ENCODE results near the gene LAMA4.
A peak's percentile ranks its signal among the peaks of the same experiment; 100 is the strongest.

LAMA4 gene

GRCh38 chr6:112279031-112279935 lies 24.9 kb upstream of the LAMA4 start:
- DNase-seq = peak in 1 of 56 donors; percentile 4

- no peak for DNase-seq
Measured at GRCh38 chr6:112275365-112275764, 21.0 kb upstream of the LAMA4 start.

GRCh38 chr6:112274774-112275173 lies 20.4 kb upstream of the LAMA4 start:
- no peak for DNase-seq

- no peak for DNase-seq
Measured at GRCh38 chr6:112272799-112273198, 18.4 kb upstream of the LAMA4 start.

GRCh38 chr6:112270756-112271155 lies 16.4 kb upstream of the LAMA4 start:
- DNase-seq = no peak

GRCh38 chr6:112269979-112270566 lies 15.7 kb upstream of the LAMA4 start:
- no peak for DNase-seq

- DNase-seq = no peak
Measured at GRCh38 chr6:112269114-112269513, 14.7 kb upstream of the LAMA4 start.

GRCh38 chr6:112268654-112269053 lies 14.3 kb upstream of the LAMA4 start:
- no peak for DNase-seq

GRCh38 chr6:112268019-112268418 lies 13.7 kb upstream of the LAMA4 start:
- no peak for DNase-seq

GRCh38 chr6:112266331-112266730 lies 12.0 kb upstream of the LAMA4 start:
- no peak for DNase-seq

GRCh38 chr6:112259337-112259675 lies 4.9 kb upstream of the LAMA4 start:
- no peak for DNase-seq

GRCh38 chr6:112258642-112259336 lies 4.4 kb upstream of the LAMA4 start:
- DNase-seq = no peak

GRCh38 chr6:112257178-112257855 lies 3.0 kb upstream of the LAMA4 start:
- DNase-seq = no peak

GRCh38 chr6:112254921-112255320 lies 554 bp upstream of the LAMA4 start:
- peak in 9 of 56 donors; percentile 5 to 34 (median 26) for DNase-seq

GRCh38 chr6:112253498-112253840 lies 898 bp downstream of the LAMA4 start:
- peak in 2 of 56 donors; percentile 20 to 37 for DNase-seq

- no peak for DNase-seq
Measured at GRCh38 chr6:112252571-112253497, 1.5 kb downstream of the LAMA4 start.

- peak in 3 of 56 donors; percentile 6 to 21 (median 17) for DNase-seq
Measured at GRCh38 chr6:112251171-112251875, 3.0 kb downstream of the LAMA4 start.

- no peak for DNase-seq
Measured at GRCh38 chr6:112249489-112249888, 4.9 kb downstream of the LAMA4 start.

- no peak for DNase-seq
Measured at GRCh38 chr6:112247275-112247674, 7.1 kb downstream of the LAMA4 start.

All from amygdala (tissue), 56 donors.